Karpas-422 (cell line): ENCODE measurements around the gene OR2A25. TPM values are rescaled to one million over a fixed set of nuclear protein-coding genes. Genes with fewer than 3 reads are reported as not detected.

ENCODE experiments used
- DNase-seq: peaks from one replicate; pipeline ENCODE4 v3.0.0-alpha.2; 2015
- H2AFZ ChIP-seq: fragments of 200-600 bp; sonication (generic); 2 replicates; pipeline ENCODE4 v1.6.1; 2014; ENCODE audit warnings: antibody characterized with exemption, low read length, mixed read lengths
- H3K27ac ChIP-seq: fragments of 200-600 bp; sonication (generic); 2 replicates; pipeline ENCODE4 v1.5.1; 2014; ENCODE audit warnings: mild to moderate bottlenecking, low read length, moderate library complexity
- H3K27me3 ChIP-seq: fragments of 200-600 bp; sonication (generic); 2 replicates; pipeline ENCODE4 v1.6.1; 2014; ENCODE audit warnings: low read length, mixed read lengths
- H3K36me3 ChIP-seq: fragments of 200-600 bp; sonication (generic); 2 replicates; pipeline ENCODE4 v1.6.1; 2014; ENCODE audit warnings: low read length, mixed read lengths; ENCODE audit not compliant: insufficient read depth
- H3K4me1 ChIP-seq: fragments of 200-600 bp; sonication (generic); 2 replicates; pipeline ENCODE4 v1.6.1; 2014; ENCODE audit warnings: mild to moderate bottlenecking, low read length, mixed read lengths
- H3K4me2 ChIP-seq: fragments of 200-600 bp; sonication (generic); 2 replicates; pipeline ENCODE4 v1.6.1; 2014; ENCODE audit warnings: low read length, low read depth, mild to moderate bottlenecking; ENCODE audit not compliant: poor library complexity, severe bottlenecking
- H3K4me3 ChIP-seq: fragments of 200-600 bp; sonication (generic); 2 replicates; pipeline ENCODE4 v1.5.1; 2014; ENCODE audit warnings: mild to moderate bottlenecking, antibody characterized with exemption, low read length, mixed read lengths
- H3K79me2 ChIP-seq: fragments of 200-600 bp; sonication (generic); 2 replicates; pipeline ENCODE4 v1.6.1; 2014; ENCODE audit warnings: mild to moderate bottlenecking, low read length, mixed read lengths
- H3K9ac ChIP-seq: fragments of 200-600 bp; sonication (generic); 2 replicates; pipeline ENCODE4 v1.6.0; 2014; ENCODE audit warnings: low read length
- H3K9me2 ChIP-seq: fragments of 200-600 bp; sonication (generic), shearing (Covaris generic); replicated peaks from 2 replicates; pipeline ENCODE4 v1.6.0; 2014; ENCODE audit warnings: mild to moderate bottlenecking, low read length, moderate library complexity; ENCODE audit not compliant: insufficient read depth
- H3K9me3 ChIP-seq: fragments of 300-700, 200-600 bp; sonication (generic); 2 replicates; pipeline ENCODE4 v1.6.1; 2014; ENCODE audit warnings: low read length, mixed read lengths
- H4K20me1 ChIP-seq: fragments of 200-600 bp; sonication (generic); 2 replicates; pipeline ENCODE4 v1.6.1; 2014; ENCODE audit warnings: mild to moderate bottlenecking, antibody characterized with exemption, low read length, low read depth; ENCODE audit not compliant: insufficient read depth
- total RNA-seq: library from RNA; depleted of rRNA; stranded (reverse); fragments of >200 nt; shearing (Covaris generic); gene quantifications from 2 replicates; pipeline ENCODE4 v1.2.3, GENCODE V29; 2014; ENCODE audit warnings: low replicate concordance

Gene OR2A25
- total RNA-seq, 1 experiment from 2014 or later: not detected

DNA sequence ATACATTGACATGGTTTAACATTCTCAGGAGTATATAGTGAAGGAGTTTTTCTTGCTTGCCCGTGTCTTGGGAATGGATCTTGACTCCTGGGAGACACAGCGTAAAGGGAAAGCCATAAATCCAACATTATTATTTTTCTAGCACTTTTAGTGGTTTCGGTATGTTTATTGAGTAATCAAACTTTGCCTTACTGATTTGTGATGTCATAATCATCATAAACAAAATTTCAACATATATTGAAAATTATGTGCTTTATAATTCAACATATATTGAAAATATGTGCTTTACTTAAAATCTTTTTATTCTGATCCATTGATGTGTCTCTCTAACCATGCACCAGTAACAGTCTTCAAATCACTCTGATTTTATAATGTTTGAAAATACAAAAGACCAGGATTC, 41.1 kb upstream of the OR2A25 start:
- Histone ChIP-seq H3K4me2 (no peak overlapping the region), H3K4me3 (no peak overlapping the region), H4K20me1 (no peaks in the 10 kb centered on the region), H2AFZ (no peak overlapping the region), H3K4me1 (no peaks in the 10 kb centered on the region), H3K9me3 (no peaks in the 10 kb centered on the region), H3K36me3 (no peaks in the 10 kb centered on the region), H3K79me2 (no peaks in the 10 kb centered on the region), H3K9me2 (no peaks in the 10 kb centered on the region), H3K27me3 (no peaks in the 10 kb centered on the region), H3K27ac (no peak overlapping the region), H3K9ac (no peak overlapping the region)
- no peak for DNase-seq

DNA sequence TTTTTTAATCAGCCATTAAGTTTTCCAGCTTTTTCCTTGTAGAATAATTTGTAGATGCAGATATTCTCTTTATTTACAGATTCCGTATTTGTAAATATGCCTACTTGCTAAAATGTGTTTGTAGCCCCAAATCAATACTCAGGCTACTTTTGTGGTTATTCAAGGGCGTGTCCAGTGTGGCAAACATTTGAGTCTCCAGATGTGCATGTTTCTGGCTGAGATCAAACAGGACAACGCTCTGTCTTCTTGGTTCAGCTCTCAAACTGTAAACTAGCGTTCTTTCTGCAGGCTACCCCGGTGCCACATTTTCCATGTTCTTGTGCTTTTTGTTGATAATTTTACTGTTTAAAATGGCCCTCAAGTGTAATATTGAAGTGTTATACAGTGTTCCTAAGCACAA, 37.1 kb upstream of the OR2A25 start:
- Histone ChIP-seq H3K79me2 (no peaks in the 10 kb centered on the region), H3K4me1 (no peaks in the 10 kb centered on the region), H3K36me3 (no peaks in the 10 kb centered on the region), H3K9me3 (no peaks in the 10 kb centered on the region), H4K20me1 (no peaks in the 10 kb centered on the region), H3K9me2 (no peaks in the 10 kb centered on the region), H3K4me3 (no peak overlapping the region), H3K27ac (no peak overlapping the region), H3K9ac (no peak overlapping the region), H2AFZ (no peak overlapping the region), H3K27me3 (no peaks in the 10 kb centered on the region), H3K4me2 (no peak overlapping the region)
- DNase-seq: no peak

DNA sequence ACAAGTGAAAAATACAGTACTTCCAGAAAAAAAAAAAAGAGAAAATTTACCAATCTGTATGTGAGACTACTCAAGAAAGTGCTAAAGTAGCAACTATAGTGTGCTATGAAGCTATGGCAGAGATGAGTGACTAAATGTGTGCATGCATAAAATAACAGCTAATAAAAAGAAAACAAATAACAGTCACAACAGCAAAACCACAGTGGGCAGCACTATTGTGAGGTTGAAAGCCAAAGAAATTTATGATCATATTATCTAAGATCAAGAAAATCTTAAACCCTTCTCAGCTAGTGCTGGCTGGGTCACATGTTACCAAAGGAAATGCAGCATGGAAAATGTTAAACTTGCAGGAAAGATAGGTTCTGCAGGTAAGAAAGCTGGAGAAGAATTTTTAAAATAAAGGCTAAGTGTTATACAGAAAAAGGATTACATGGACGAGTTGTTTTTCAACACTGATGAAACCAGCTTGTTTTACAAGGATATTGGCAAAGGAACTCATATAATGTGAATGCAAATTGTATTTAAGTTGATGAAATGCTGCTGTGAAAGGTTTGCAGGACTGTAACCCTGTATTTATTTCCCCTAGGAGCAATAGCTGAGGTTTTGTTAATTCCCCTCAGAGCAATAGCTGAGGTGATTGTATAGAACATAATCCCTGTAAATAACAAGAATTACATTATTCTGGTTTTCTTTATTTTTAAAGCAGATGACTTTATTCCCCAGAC, 36.5 kb upstream of the OR2A25 start:
- Histone ChIP-seq H3K4me2 (no peak overlapping the region), H3K9ac (no peak overlapping the region), H3K4me1 (no peaks in the 10 kb centered on the region), H4K20me1 (no peaks in the 10 kb centered on the region), H3K36me3 (no peaks in the 10 kb centered on the region), H3K27ac (no peak overlapping the region), H3K4me3 (no peak overlapping the region), H3K79me2 (no peaks in the 10 kb centered on the region), H2AFZ (no peak overlapping the region), H3K27me3 (no peaks in the 10 kb centered on the region), H3K9me2 (no peaks in the 10 kb centered on the region), H3K9me3 (no peaks in the 10 kb centered on the region)
- no peak for DNase-seq

DNA sequence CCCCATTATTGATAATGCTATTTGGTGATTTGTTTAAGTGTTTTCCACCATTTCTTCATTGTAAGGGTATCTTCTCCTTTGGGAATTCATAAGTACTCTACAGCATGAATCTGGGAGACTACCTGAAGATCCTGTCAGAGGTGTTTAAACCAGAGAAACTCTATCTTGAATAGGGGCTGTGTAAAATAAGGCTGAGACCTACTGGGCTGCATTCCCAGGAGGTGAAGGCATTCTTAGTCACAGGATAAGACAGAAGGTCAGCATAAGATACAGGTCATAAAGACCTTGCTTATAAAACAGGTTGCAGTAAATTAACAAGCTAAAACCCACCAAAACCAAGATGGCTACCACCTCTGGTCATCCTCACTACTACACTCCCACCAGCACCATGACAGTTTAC, 34.2 kb upstream of the OR2A25 start:
- no peak overlapping the region for H3K9ac ChIP-seq
- no peak overlapping the region for H3K4me3 ChIP-seq
- no peak overlapping the region for H2AFZ ChIP-seq
- no peak overlapping the region for H3K27ac ChIP-seq
- no peaks in the 10 kb centered on the region for H3K27me3 ChIP-seq
- H3K4me2 ChIP-seq: no peak overlapping the region
- no peak for DNase-seq
- H3K4me1 ChIP-seq: no peaks in the 10 kb centered on the region
- H3K9me2 ChIP-seq: no peaks in the 10 kb centered on the region
- no peaks in the 10 kb centered on the region for H3K36me3 ChIP-seq
- no peaks in the 10 kb centered on the region for H3K79me2 ChIP-seq
- no peaks in the 10 kb centered on the region for H3K9me3 ChIP-seq
- H4K20me1 ChIP-seq: no peaks in the 10 kb centered on the region

DNA sequence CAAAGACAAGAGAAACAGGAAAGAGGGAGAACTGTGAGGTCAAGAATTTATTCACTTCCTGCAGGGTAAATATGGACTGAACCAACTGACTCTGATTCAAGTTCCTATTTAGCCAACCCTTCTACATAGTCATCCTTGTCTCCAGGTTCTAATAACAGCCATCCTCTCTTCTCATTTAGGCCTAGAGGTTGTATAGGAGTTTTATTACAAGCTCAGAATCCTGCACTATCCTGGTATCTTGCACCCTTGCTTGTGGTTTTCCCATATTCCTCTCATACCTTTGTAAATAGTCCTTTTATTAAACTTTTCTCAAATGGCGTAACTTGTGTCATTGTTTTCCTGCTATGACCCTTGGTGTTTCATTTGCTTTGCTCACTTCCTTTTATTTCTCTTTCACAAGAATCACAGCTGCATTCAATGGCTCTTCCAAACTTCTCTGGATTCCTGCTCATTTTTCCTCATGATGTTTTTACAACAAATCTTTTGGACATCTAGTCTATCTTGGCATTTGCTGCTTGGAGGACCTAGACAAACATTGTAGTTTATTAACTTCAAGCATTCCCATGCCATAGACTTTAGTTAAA, 33.2 kb upstream of the OR2A25 start:
- H3K9me3 ChIP-seq: no peaks in the 10 kb centered on the region
- no peaks in the 10 kb centered on the region for H3K27me3 ChIP-seq
- H3K9me2 ChIP-seq: no peaks in the 10 kb centered on the region
- DNase-seq: no peak
- no peaks in the 10 kb centered on the region for H3K4me1 ChIP-seq
- no peaks in the 10 kb centered on the region for H4K20me1 ChIP-seq
- no peak overlapping the region for H3K4me2 ChIP-seq
- H3K9ac ChIP-seq: no peak overlapping the region
- H2AFZ ChIP-seq: no peak overlapping the region
- no peaks in the 10 kb centered on the region for H3K36me3 ChIP-seq
- no peak overlapping the region for H3K27ac ChIP-seq
- no peak overlapping the region for H3K4me3 ChIP-seq
- no peaks in the 10 kb centered on the region for H3K79me2 ChIP-seq

DNA sequence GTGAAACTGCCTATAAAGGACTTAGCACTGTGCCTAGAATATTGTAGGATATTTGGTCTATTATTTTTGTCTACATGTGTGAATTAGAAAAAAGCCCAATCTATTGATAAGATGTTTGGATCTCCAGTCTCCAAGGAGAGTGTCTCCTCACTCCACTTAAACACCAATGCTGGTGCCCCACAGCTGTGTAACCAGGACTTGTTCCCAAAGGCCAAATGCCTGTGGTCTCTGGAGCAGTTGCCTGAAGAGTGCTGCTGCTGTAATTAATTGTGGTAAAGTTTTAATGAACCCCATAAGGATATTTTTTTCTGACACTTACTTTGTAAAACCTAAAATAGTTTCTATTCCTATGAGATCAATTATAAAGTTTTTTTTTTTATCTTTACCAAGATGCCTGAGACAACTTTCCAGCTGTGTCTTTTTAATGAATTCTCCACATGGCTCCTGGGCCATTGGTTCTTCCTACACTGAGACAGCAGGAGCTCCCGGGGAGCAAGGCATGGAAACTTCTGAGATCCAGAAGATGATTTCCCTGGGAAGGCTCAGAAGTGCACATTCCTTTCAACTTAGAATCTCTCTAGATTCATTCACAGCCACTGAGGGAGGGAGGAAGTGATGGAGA, 32.1 kb upstream of the OR2A25 start:
- no peaks in the 10 kb centered on the region for H4K20me1 ChIP-seq
- no peaks in the 10 kb centered on the region for H3K79me2 ChIP-seq
- H2AFZ ChIP-seq: no peak overlapping the region
- no peak overlapping the region for H3K9ac ChIP-seq
- no peaks in the 10 kb centered on the region for H3K9me2 ChIP-seq
- no peak overlapping the region for H3K4me2 ChIP-seq
- DNase-seq: no peak
- H3K9me3 ChIP-seq: no peaks in the 10 kb centered on the region
- no peak overlapping the region for H3K27ac ChIP-seq
- no peaks in the 10 kb centered on the region for H3K27me3 ChIP-seq
- no peak overlapping the region for H3K4me3 ChIP-seq
- H3K4me1 ChIP-seq: no peaks in the 10 kb centered on the region
- H3K36me3 ChIP-seq: no peaks in the 10 kb centered on the region

DNA sequence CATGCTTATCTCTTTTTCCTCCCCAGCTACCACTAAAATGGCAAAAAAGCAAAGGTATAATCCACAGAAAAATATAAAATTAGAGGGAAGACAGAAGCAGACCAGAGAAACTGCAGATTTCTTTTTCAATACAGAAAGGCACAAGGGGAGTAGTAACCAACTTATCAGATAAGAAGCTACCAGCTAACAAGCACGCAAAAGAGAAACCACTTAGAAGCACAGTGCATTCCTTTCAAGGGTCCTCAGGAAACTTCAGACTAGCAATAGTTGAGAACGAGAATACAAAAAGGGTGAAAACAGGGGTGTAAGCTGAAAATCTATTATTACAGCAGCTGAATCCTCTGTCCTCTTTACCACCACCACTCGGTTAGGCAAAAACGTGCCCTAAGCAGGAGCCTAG, 30.7 kb upstream of the OR2A25 start:
- Histone ChIP-seq H3K9ac (no peak overlapping the region), H3K4me1 (no peaks in the 10 kb centered on the region), H4K20me1 (no peaks in the 10 kb centered on the region), H3K4me2 (no peak overlapping the region), H3K27me3 (no peaks in the 10 kb centered on the region), H2AFZ (no peak overlapping the region), H3K9me3 (no peaks in the 10 kb centered on the region), H3K36me3 (no peaks in the 10 kb centered on the region), H3K4me3 (no peak overlapping the region), H3K79me2 (no peaks in the 10 kb centered on the region), H3K27ac (no peak overlapping the region), H3K9me2 (no peaks in the 10 kb centered on the region)
- DNase-seq: no peak

DNA sequence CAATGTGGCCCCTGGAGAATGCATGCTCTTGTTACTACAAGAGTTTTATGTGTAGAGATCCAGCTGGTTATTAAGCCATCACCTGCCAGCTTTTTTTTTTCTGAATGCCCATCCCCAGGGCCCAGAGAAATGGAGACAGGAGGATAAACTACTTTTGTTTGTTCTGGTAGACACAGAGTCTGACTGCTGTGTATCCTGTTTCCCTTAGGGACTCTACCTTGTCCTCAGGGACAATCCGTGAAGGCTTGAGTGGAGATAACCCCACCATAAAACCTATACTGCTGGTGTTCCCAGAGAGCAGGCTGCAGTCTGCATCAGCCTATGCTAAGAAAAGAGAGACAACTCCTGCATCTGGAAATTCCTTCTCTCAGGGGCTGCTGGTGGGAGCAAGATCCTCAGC, 21.0 kb upstream of the OR2A25 start, which contains the start of gene OR2A5:
OR2A5 (plus strand) TSS at position 301 of the 400 bp plus-strand sequence. CDS start 1,454 bp downstream, outside the sequence.
- Histone ChIP-seq H3K27ac (no peak within 1 kb of the TSS), H3K4me3 (no peak within 1 kb of the TSS), H3K9me2 (no peaks in the 10 kb centered on the region), H3K9me3 (no peaks in the 10 kb centered on the region), H3K36me3 (no peaks in the 10 kb centered on the region), H3K9ac (no peak within 1 kb of the TSS), H3K4me1 (no peaks in the 10 kb centered on the region), H4K20me1 (no peaks in the 10 kb centered on the region), H3K4me2 (no peak within 1 kb of the TSS), H3K79me2 (no peaks in the 10 kb centered on the region), H2AFZ (no peak within 1 kb of the TSS), H3K27me3 (no peaks in the 10 kb centered on the region)
- DNase-seq: no peak
